GM23338 (cell line): ENCODE measurements around the gene EIF3J.

Source experiments
- CREB1 ChIP-seq: fragments of 250-450 bp; sonication (Bioruptor Pico); IDR thresholded peaks from 2 replicates; pipeline ENCODE4 v1.5.0; 2020; ENCODE audit warnings: low read depth, mild to moderate bottlenecking, moderate library complexity
- CTCF ChIP-seq, 2 experiments: fragments of 200-600 bp in 1 of 2; sonication (generic) in 1 of 2; conservative IDR thresholded peaks; 2 replicates each; pipeline versions ENCODE4 v1.5.1 to v1.6.1; 2016 to 2017; ENCODE audit warnings: antibody characterized with exemption in 2 of 2, low read depth in 2 of 2, mild to moderate bottlenecking in 2 of 2, moderate library complexity in 1 of 2
- POLR2AphosphoS5 ChIP-seq: IDR thresholded peaks from 2 replicates; pipeline ENCODE4 v1.6.1; 2016; ENCODE audit warnings: antibody characterized with exemption, low read depth

DNA sequence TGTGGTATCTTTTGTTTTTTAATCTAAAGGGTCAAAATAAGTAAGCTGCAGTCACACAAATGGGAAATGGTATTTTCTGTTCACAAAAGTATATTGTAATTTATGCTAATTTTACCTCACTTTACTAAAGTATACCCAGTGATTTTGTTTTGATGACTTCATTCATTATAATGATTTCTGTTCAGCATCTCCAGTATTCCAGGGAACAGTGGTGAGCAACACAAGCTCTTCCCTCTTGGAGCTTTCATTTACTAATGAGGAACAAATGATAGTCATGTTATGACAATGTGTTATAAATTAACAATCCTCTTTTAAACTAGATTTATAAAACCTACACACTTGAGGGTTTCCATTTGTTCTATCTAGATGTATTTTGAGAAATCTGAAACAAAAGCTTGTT lies 20.5 kb upstream of the EIF3J start:
- TF ChIP-seq POLR2AphosphoS5: no peak
- TF ChIP-seq CTCF (conservative IDR thresholded peaks at IDR 0.05; ENCODE audit: low read depth in 2 of 2): no peak
- no peak for TF ChIP-seq CREB1 (CRISPR knock-in tag)
